Left ventricle myocardium inferior (tissue), 1 donor: ENCODE data around the gene HDAC5. TPM values are rescaled to one million over a fixed set of nuclear protein-coding genes. Genes with fewer than 3 reads are reported as not detected.
"Not testable (repeated sequence)": the region's sequence is repeated elsewhere in the genome, so short reads cannot be mapped to it uniquely, and the experiment has no call there.

Source experiments
- DNase-seq: peaks from one replicate; pipeline ENCODE4 v3.0.0-alpha.2; 2020
- H3K27ac ChIP-seq: fragments of 200-600 bp; replicated peaks from 2 replicates; pipeline ENCODE4 v1.8.0; 2021
- H3K27me3 ChIP-seq: fragments of 200-600 bp; 2 replicates; pipeline ENCODE4 v1.8.0; 2021; ENCODE audit warnings: low read depth
- H3K36me3 ChIP-seq: fragments of 200-600 bp; 2 replicates; pipeline ENCODE4 v1.8.0; 2021
- H3K4me1 ChIP-seq: fragments of 200-600 bp; 2 replicates; pipeline ENCODE4 v1.8.0; 2021
- H3K4me3 ChIP-seq: fragments of 200-600 bp; 2 replicates; pipeline ENCODE4 v1.8.0; 2021; ENCODE audit warnings: mild to moderate bottlenecking, moderate library complexity
- H3K9me3 ChIP-seq: fragments of 200-600 bp; replicated peaks from 2 replicates; pipeline ENCODE4 v1.8.0; 2021
- intact Hi-C: fragments of 100-400 bp; cut with micrococcal nuclease; formaldehyde crosslinking; loops from one replicate; pipeline ENCODE4 v1.11.0; 2022
- total RNA-seq: library from RNA; stranded (reverse); fragmentation: NEBNext Ultra II Directional; extraction: Animal tissue kit (Norgen Biotek cat#: 25700); gene quantifications from one replicate; pipeline ENCODE4 v1.2.1, GENCODE V29; 2021
- TF ChIP-seq, protein P1 (sequence below): fragments of 200-600 bp; IDR thresholded peaks from 2 replicates; pipeline ENCODE4 v1.8.0; 2021; ENCODE audit warnings: antibody characterized with exemption, mild to moderate bottlenecking, borderline replicate concordance
- donor health status: DM: no; HTN: yes; CAD: no; lungs with severe emphysema.

The HDAC5 gene
- total RNA-seq, 1 donor from 2014 or later: 62.6 TPM

DNA sequence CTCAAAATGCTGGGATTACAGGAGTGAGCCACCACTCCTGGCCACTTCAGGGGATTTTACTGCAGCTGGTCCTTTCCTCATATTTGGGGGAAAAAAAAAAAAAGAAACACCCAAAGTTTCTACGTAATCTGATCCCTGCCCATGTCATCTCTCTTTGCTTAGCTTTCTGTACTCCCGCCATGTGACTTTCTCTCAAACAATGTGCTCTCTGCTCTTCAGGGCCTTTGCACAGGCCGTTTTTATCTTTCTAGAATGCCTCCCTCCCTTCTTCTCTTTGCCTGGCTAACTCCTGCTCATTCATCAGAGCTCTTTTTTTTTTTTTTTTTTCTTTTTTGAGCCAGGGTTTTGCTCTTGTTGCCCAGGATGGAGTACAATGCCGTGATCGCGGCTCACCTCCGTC lies 4.9 kb upstream of the HDAC5 start:
- intact Hi-C loops: no loop called here
- DNase-seq: no peak
- H3K4me1 ChIP-seq: peaks cover 10% of the 10 kb centered on the region
- H3K27ac ChIP-seq: no peak overlapping the region
- no peaks in the 10 kb centered on the region for H3K27me3 ChIP-seq
- H3K4me3 ChIP-seq: no peak overlapping the region
- H3K9me3 ChIP-seq: no peaks in the 10 kb centered on the region
- no peaks in the 10 kb centered on the region for H3K36me3 ChIP-seq
- TF ChIP-seq, protein P1, sequence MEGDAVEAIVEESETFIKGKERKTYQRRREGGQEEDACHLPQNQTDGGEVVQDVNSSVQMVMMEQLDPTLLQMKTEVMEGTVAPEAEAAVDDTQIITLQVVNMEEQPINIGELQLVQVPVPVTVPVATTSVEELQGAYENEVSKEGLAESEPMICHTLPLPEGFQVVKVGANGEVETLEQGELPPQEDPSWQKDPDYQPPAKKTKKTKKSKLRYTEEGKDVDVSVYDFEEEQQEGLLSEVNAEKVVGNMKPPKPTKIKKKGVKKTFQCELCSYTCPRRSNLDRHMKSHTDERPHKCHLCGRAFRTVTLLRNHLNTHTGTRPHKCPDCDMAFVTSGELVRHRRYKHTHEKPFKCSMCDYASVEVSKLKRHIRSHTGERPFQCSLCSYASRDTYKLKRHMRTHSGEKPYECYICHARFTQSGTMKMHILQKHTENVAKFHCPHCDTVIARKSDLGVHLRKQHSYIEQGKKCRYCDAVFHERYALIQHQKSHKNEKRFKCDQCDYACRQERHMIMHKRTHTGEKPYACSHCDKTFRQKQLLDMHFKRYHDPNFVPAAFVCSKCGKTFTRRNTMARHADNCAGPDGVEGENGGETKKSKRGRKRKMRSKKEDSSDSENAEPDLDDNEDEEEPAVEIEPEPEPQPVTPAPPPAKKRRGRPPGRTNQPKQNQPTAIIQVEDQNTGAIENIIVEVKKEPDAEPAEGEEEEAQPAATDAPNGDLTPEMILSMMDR: no peak

DNA sequence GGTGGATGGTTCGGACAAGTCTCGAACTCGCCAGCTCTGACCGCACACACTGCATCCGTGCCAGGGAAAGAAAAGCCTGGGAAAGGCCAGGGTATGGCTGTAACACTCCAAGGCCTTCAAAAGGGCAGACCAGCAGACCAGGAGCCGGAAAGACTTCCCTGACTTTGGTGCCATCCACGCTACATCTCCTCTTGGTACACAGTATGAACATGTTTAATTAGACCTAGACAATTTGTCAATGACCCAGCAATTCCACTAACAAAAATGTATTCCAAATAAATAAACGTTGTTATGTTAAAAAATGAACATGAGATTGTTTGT lies 637 bp upstream of the HDAC5 start:
- no peaks in the 10 kb centered on the region for H3K36me3 ChIP-seq
- H3K9me3 ChIP-seq: no peaks in the 10 kb centered on the region
- DNase-seq: no peak
- peaks cover 53% of the 10 kb centered on the region for H3K4me1 ChIP-seq
- intact Hi-C loops: no loop called here
- TF ChIP-seq, protein P1: no peak
- no peaks in the 10 kb centered on the region for H3K27me3 ChIP-seq
- H3K4me3 ChIP-seq: peak overlapping the region; percentile 87
- peak overlapping the region; percentile 94 for H3K27ac ChIP-seq

DNA sequence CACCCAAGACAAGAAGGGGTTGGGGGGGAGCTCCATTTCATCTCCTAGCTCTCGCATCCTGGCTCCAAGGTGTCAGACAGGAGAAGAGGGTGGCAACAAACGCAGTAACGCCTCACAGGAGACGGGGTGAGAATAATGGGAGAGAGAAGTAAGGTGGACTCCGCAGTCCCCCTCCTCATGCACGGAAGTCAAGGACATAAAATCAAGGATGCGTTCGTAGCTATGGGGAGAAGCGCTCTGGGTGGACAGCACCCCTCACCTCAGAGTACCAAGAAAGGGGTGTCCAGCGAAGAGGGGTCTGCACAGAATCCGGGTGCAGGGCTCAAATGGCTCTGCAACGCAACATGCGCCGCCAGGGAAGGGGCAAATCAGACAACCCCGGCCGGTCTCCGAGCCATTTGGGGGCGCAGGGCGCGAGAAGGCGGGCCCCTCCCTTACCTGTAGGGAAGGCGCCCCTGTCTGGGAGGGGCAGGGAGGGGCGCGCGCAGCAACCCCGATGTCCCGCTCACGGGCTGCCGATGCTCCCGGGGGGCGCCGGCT lies 555 bp downstream of the HDAC5 start:
- H3K4me3 ChIP-seq: peak overlapping the region; percentile 87
- H3K4me1 ChIP-seq: peaks cover 65% of the 10 kb centered on the region
- intact Hi-C loops: no loop called here

GRCh38 chr17:44121997-44122815 lies 1.2 kb downstream of the HDAC5 start:
- DNase-seq: no peak
- H3K27ac ChIP-seq: peak overlapping the region; percentile 94
- H3K4me1 ChIP-seq: peaks cover 72% of the 10 kb centered on the region
- H3K4me3 ChIP-seq: peak overlapping the region; percentile 87
- peaks cover 4% of the 10 kb centered on the region for H3K36me3 ChIP-seq
- no peaks in the 10 kb centered on the region for H3K27me3 ChIP-seq
- H3K9me3 ChIP-seq: no peaks in the 10 kb centered on the region
- TF ChIP-seq, protein P1: no peak
- intact Hi-C loops: no loop called here

More for the DNA sequence above, 555 bp downstream of the HDAC5 start:
- Histone ChIP-seq H3K9me3 (no peaks in the 10 kb centered on the region), H3K27me3 (no peaks in the 10 kb centered on the region), H3K27ac (peak overlapping the region; percentile 94), H3K36me3 (no peaks in the 10 kb centered on the region)
- TF ChIP-seq, protein P1: no peak
- DNase-seq: no peak

DNA sequence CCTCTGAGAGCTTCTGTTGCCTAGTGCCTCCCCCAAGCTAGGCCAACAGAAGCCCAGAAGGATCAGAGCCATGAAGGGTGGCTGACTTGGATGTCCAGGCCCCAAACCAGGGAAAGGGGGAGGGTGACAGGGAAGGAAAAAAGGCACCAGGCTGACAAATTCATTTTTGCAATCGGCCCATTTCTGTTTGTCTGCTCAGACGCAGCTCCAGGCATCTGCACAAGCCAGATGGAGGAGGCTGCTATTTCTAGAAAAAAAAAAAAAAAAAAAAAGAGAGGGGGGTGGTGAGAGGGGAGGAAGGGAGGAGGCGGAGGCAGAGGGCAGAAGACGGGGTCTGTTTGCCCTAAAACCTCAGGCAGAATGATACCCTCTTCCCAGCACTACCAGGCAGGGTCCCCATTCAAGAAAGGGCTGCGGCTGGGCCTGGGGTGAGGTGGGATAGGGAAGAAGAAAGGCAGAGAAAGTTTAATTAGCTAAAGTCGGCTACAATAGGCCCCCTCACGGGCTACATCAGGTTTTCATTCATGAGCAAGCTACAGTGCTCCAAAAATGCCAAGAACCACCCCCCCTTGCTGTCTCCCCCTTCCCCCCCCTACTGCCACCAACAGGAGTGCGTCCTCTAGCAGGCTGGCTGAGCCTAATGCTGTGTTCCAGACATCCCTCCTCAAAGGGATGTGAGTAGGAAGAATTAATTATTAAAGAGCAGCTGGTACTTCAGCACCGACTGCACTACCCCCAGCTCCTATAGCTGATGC lies 2.4 kb downstream of the HDAC5 start:
- Histone ChIP-seq H3K36me3 (peaks cover 15% of the 10 kb centered on the region), H3K27ac (peak overlapping the region; percentile 94), H3K27me3 (no peaks in the 10 kb centered on the region), H3K9me3 (no peaks in the 10 kb centered on the region), H3K4me3 (peak overlapping the region; percentile 87), H3K4me1 (peaks cover 83% of the 10 kb centered on the region)
- intact Hi-C loops: no loop called here
- TF ChIP-seq, protein P1: no peak
- no peak for DNase-seq

- DNase-seq, intact Hi-C loops, H3K9me3 ChIP-seq, H3K27ac ChIP-seq, H3K4me3 ChIP-seq, H3K27me3 ChIP-seq: not testable (repeated sequence)
- Histone ChIP-seq H3K36me3 (peaks cover 18% of the 10 kb centered on the region), H3K4me1 (peaks cover 90% of the 10 kb centered on the region)
Observed at GRCh38 chr17:44120281-44120680, 3.2 kb downstream of the HDAC5 start.
